Esophagus muscularis mucosa (tissue), 4 donors: ENCODE data around the gene DGKA. TPM values are rescaled to one million over a fixed set of nuclear protein-coding genes. Genes with fewer than 3 reads are reported as not detected.

Experiments used
- DNase-seq: peaks from one replicate; pipeline ENCODE4 v3.0.0-alpha.2; 2017; ENCODE audit errors: extremely low spot score
- H3K27ac ChIP-seq, 4 donors: fragments of 200-600 bp; sonication (generic); replicated peaks in 1 of 4; 1 replicate in 3 of 4; 2 replicates in 1 of 4; pipeline ENCODE4 v1.5.1; 2016 to 2019; ENCODE audit warnings: mild to moderate bottlenecking in 1 of 4
- H3K27me3 ChIP-seq, 4 donors: fragments of 200-600 bp; sonication (generic); one replicate each; pipeline versions ENCODE4 v1.5.1 to v1.6.0; 2016 to 2019
- H3K36me3 ChIP-seq, 4 donors: fragments of 200-600 bp; sonication (generic); one replicate each; pipeline ENCODE4 v1.5.1; 2016 to 2019
- H3K4me1 ChIP-seq, 4 donors: fragments of 200-600 bp; sonication (generic); one replicate each; pipeline ENCODE4 v1.5.1; 2016 to 2019
- H3K4me3 ChIP-seq, 4 donors: fragments of 200-600 bp; sonication (generic); 1 replicate in 2 of 4; 2 replicates in 2 of 4; pipeline ENCODE4 v1.5.1; 2016 to 2019; ENCODE audit warnings: mild to moderate bottlenecking in 4 of 4, moderate library complexity in 1 of 4
- H3K9me3 ChIP-seq, 4 donors: fragments of 200-600 bp; sonication (generic); 1 replicate in 3 of 4; 2 replicates in 1 of 4; pipeline ENCODE4 v1.5.1; 2016 to 2019
- EP300 ChIP-seq: sonication (generic); formaldehyde crosslinking; IDR thresholded peaks from one replicate; pipeline ENCODE4 v1.6.1; 2017; ENCODE audit warnings: antibody characterized with exemption
- POLR2A ChIP-seq: fragments of 450-650 bp; IDR thresholded peaks from one replicate; pipeline ENCODE4 v1.6.1; 2017; ENCODE audit warnings: antibody characterized with exemption, moderate library complexity, mild to moderate bottlenecking, low read depth
- POLR2AphosphoS5 ChIP-seq, 2 donors: sonication (generic); formaldehyde crosslinking; IDR thresholded peaks; one replicate each; pipeline ENCODE4 v1.6.1; 2017; ENCODE audit warnings: antibody characterized with exemption in 2 of 2
- WGBS: methylation state at CpG from one replicate; pipeline ENCODE4 v1.1.5; 2018; 5-methylcytosine and 5-hydroxymethylcytosine counted together
- intact Hi-C: fragments of 100-400 bp; cut with DNase I; formaldehyde crosslinking; loops from one replicate; pipeline ENCODE4 v1.15.1; 2023
- total RNA-seq, 4 donors: library from RNA; depleted of rRNA; stranded (reverse); fragments of >200 nt; gene quantifications; one replicate each; pipeline versions ENCODE4 v1.1.0 to v1.2.1, GENCODE V29; 2016
- TF ChIP-seq, protein P1 (sequence below), 3 experiments: fragments of 200-600 bp in 2 of 3; fragments of 450-650 bp in 1 of 3; sonication (generic) in 2 of 3; IDR thresholded peaks; one replicate each; pipeline ENCODE4 v1.5.1; 2017 to 2019; ENCODE audit warnings: antibody characterized with exemption in 3 of 3, mild to moderate bottlenecking in 2 of 3, moderate library complexity in 1 of 3

DGKA gene
- total RNA-seq = 10 to 100 TPM; 18.7 to 39.7 (median 24.7) TPM

- no peaks in the 10 kb centered on the region for H3K27me3 ChIP-seq
- TF ChIP-seq, protein P1, sequence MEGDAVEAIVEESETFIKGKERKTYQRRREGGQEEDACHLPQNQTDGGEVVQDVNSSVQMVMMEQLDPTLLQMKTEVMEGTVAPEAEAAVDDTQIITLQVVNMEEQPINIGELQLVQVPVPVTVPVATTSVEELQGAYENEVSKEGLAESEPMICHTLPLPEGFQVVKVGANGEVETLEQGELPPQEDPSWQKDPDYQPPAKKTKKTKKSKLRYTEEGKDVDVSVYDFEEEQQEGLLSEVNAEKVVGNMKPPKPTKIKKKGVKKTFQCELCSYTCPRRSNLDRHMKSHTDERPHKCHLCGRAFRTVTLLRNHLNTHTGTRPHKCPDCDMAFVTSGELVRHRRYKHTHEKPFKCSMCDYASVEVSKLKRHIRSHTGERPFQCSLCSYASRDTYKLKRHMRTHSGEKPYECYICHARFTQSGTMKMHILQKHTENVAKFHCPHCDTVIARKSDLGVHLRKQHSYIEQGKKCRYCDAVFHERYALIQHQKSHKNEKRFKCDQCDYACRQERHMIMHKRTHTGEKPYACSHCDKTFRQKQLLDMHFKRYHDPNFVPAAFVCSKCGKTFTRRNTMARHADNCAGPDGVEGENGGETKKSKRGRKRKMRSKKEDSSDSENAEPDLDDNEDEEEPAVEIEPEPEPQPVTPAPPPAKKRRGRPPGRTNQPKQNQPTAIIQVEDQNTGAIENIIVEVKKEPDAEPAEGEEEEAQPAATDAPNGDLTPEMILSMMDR (IDR thresholded peaks at IDR 0.05) = peak; percentile 39 to 59 (median 49)
- TF ChIP-seq EP300 (no peak), POLR2AphosphoS5 (IDR thresholded peaks at IDR 0.05) (peak in 1 of 2 donors; percentile 32), POLR2A (no peak)
- no peaks in the 10 kb centered on the region for H3K36me3 ChIP-seq
- H3K4me1 ChIP-seq = peaks cover 40 to 82% (median 66%) of the 10 kb centered on the region in 4 donors
- DNase-seq = no peak
- H3K27ac ChIP-seq = peak within 1 kb of the TSS; percentile 86 to 97 (median 88)
- intact Hi-C loops = loop anchor here (5.0 kb wide), 1 partner anchor 36 kb away; the partner anchor contains the start of genes CDK2 and PMEL
- no peaks in the 10 kb centered on the region for H3K9me3 ChIP-seq
- peak within 1 kb of the TSS; percentile 67 to 82 (median 76) for H3K4me3 ChIP-seq
- 39% methylated on average over 3 of the region's 3 CpGs for WGBS
Observed at GRCh38 chr12:55930771-55931316, at the start of gene DGKA. DGKA (plus strand) TSS chr12:55931162; CDS start chr12:55936504, 5,342 bp downstream.

GRCh38 chr12:55885113-55885512 is 45.8 kb upstream of the DGKA start:
- intact Hi-C loops = no loop called here
- H3K4me3 ChIP-seq = no peak overlapping the region
- no peak for DNase-seq
- no peaks in the 10 kb centered on the region for H3K4me1 ChIP-seq
- no peak overlapping the region for H3K27ac ChIP-seq
- no peaks in the 10 kb centered on the region for H3K27me3 ChIP-seq
- TF ChIP-seq POLR2A (no peak), POLR2AphosphoS5 (IDR thresholded peaks at IDR 0.05) (no peak), EP300 (no peak)
- TF ChIP-seq, protein P1 (IDR thresholded peaks at IDR 0.05) = no peak
- H3K9me3 ChIP-seq = no peaks in the 10 kb centered on the region
- no peaks in the 10 kb centered on the region for H3K36me3 ChIP-seq
- WGBS = 100% methylated on average over 1 of the region's 1 CpG

- 88% methylated on average over 4 of the region's 4 CpGs for WGBS
- TF ChIP-seq, protein P1 (IDR thresholded peaks at IDR 0.05) = no peak
- TF ChIP-seq POLR2A (no peak), EP300 (no peak)
- no peaks in the 10 kb centered on the region for H3K36me3 ChIP-seq
- H3K4me1 ChIP-seq = no peaks in the 10 kb centered on the region
- no peaks in the 10 kb centered on the region for H3K9me3 ChIP-seq
- no peak overlapping the region for H3K4me3 ChIP-seq
- no peaks in the 10 kb centered on the region for H3K27me3 ChIP-seq
- no peak for DNase-seq
- intact Hi-C loops = no loop called here
- H3K27ac ChIP-seq = no peak overlapping the region
Observed at GRCh38 chr12:55891310-55891709, 39.7 kb upstream of the DGKA start.

DNA sequence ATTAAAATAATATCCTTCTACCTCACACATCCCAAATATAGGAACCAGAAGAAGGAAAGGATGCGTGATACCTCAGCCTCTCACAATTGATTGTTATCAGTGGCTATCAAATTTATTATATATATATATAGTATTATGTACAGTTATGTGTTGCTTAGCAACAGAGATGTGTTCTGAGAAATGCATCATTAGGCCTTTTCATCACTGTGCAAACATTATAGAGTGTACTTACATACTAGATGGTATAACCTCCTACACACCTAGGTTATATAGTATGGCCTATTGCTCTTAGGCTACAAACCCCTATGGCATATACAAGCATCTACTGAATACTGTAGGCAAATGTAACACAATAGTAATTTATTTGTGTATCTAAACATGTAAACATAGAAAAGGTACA is 37.2 kb upstream of the DGKA start:
- Histone ChIP-seq H3K4me1 (no peaks in the 10 kb centered on the region), H3K9me3 (no peaks in the 10 kb centered on the region), H3K36me3 (no peaks in the 10 kb centered on the region), H3K27me3 (no peaks in the 10 kb centered on the region), H3K27ac (no peak overlapping the region), H3K4me3 (no peak overlapping the region)
- intact Hi-C loops = no loop called here
- WGBS = 96% methylated on average over 1 of the region's 1 CpG
- DNase-seq = no peak
- TF ChIP-seq POLR2A = no peak
- no peak for TF ChIP-seq POLR2AphosphoS5 (IDR thresholded peaks at IDR 0.05)
- no peak for TF ChIP-seq EP300
- TF ChIP-seq, protein P1 (IDR thresholded peaks at IDR 0.05) = no peak

DNA sequence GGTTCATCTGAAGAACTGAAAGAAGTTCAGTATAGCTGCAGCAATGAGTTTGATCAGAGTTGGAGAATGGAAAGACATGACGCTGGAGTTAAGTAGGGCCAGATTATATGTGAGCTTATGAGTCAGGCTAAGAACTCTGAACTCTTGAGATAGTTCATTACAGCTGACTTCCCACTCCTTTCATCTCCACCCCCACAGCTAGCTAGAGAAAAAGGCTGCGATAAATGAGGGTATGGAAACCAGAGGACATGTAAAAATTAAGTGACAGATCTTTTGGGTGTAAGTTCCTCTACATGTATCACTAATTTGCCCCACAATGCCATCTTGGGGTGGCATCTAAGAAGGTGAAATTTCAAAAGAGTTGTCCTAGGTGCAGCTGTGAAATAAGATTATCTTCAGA is 31.9 kb upstream of the DGKA start:
- TF ChIP-seq POLR2AphosphoS5 (IDR thresholded peaks at IDR 0.05) (no peak), EP300 (no peak), POLR2A (no peak)
- TF ChIP-seq, protein P1 (IDR thresholded peaks at IDR 0.05) = no peak

More for the DNA sequence above, 31.9 kb upstream of the DGKA start:
- intact Hi-C loops = no loop called here
- Histone ChIP-seq H3K4me1 (no peaks in the 10 kb centered on the region), H3K27me3 (no peaks in the 10 kb centered on the region), H3K4me3 (no peak overlapping the region), H3K9me3 (no peaks in the 10 kb centered on the region), H3K36me3 (peaks cover 6 to 28% (median 23%) of the 10 kb centered on the region in 4 donors), H3K27ac (no peak overlapping the region)
- WGBS = 91% methylated on average over 2 of the region's 2 CpGs
- no peak for DNase-seq
